HG03175 (cell line): ENCODE measurements around the gene HOXD12.

Experiments
- ATAC-seq: cut with Tn5 transposase; IDR thresholded peaks from one replicate; pipeline ENCODE4 v1.9.1; 2021; ENCODE audit warnings: mild to moderate bottlenecking, moderate library complexity; ENCODE audit not compliant: unreplicated experiment

The HOXD12 gene

DNA sequence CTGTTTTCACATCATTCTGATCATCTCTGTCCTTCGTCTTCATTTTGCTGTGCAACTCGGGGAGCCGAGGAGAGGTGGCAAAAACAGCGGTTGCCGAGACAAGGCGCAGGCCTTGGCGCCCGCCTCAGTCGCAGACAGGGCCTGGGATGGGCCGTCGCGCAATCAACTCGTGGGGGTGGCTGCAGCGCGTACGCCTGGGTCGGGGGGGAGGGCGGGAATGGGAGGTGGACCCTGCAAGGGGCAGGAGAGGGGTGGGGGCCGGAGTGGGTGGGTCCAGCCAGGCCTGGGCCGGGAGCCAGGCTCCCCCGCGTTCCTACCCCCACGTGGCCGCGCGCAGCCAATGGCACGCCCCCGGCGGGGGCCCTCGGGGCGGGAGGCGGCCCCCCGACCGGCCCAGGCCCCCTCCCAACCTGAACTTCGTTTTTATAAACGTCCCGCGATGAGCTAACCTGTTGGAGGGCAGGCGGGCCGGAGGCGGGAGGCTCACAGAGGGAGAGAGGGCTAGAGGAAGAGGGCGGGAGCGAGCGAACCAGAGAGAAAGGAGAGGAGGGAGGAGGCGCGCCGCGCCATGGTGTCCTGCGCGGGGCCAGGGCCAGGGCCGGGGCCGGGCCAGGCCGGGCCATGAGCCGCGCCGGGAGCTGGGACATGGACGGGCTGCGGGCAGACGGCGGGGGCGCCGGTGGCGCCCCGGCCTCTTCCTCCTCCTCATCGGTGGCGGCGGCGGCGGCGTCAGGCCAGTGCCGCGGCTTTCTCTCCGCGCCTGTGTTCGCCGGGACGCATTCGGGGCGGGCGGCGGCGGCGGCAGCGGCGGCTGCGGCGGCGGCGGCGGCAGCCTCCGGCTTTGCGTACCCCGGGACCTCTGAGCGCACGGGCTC is 7.1 kb upstream of the HOXD12 start, which contains the start of gene HOXD13:
Gene HOXD13, plus strand, starts transcription at position 452 of the 875 bp plus-strand sequence. Its CDS starts 170 bp downstream, at position 622.
- no peak for ATAC-seq

DNA sequence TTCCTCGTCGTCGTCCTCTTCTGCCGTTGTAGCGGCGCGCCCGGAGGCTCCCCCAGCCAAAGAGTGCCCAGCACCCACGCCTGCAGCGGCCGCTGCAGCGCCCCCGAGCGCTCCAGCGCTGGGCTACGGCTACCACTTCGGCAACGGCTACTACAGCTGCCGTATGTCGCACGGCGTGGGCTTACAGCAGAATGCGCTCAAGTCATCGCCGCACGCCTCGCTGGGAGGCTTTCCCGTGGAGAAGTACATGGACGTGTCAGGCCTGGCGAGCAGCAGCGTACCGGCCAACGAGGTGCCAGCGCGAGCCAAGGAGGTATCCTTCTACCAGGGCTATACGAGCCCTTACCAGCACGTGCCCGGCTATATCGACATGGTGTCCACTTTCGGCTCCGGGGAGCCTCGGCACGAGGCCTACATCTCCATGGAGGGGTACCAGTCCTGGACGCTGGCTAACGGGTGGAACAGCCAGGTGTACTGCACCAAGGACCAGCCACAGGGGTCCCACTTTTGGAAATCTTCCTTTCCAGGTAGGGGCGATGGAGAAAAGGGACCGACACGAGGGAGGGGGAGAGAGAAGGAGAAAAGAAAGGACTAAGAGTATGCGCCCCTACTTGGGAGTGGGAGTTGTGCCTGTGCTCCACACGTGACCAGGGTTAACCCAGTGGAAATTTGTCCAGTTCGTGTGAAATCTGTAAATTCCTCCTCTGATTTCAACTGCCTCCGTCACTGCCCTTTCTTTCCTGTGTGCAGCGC is 6.3 kb upstream of the HOXD12 start:
- ATAC-seq: no peak

DNA sequence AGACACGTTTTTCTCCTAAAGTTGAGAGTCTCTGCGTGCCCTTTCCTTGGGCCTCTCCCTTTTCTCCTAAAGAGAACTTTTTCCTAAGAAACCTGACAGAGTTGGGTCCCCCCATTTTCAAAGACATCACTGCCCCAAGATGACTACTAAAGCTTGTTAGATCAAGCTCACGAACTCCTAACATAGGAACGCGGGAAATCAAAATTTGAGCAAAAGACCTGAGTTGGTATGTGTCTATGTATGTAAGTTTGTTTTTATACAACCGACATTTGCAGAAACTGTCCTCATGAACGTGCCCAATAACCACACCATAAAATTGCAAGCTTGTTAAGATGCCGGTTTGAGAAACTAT is 5.7 kb upstream of the HOXD12 start:
- no peak for ATAC-seq

DNA sequence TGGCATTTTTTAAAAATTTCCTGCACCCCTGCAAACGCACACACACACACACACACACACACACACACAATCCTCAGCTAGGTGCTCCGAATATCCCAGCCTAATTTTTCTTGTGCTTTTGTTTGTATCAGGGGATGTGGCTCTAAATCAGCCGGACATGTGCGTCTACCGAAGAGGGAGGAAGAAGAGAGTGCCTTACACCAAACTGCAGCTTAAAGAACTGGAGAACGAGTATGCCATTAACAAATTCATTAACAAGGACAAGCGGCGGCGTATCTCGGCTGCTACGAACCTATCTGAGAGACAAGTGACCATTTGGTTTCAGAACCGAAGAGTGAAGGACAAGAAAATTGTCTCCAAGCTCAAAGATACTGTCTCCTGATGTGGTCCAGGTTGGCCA is 5.2 kb upstream of the HOXD12 start:
- no peak for ATAC-seq

DNA sequence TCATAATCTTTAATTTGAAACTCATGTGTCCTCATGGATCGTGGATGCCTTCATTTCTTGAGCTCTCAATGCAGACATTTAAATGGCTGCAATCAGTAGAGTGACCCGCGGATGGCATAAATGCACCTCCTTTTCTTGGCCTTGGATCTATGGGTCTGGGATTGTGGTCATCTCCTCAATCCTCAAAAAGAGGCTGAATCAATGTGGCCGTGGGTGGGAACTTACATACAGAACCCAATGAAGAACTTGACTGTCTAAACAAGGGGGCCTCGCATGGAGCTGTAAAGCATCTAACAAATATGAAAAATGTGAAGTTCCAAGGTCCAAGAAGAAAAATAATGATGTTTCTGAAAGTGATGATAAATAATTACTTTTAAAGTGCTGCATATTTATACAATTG is 4.2 kb upstream of the HOXD12 start:
- ATAC-seq: no peak

DNA sequence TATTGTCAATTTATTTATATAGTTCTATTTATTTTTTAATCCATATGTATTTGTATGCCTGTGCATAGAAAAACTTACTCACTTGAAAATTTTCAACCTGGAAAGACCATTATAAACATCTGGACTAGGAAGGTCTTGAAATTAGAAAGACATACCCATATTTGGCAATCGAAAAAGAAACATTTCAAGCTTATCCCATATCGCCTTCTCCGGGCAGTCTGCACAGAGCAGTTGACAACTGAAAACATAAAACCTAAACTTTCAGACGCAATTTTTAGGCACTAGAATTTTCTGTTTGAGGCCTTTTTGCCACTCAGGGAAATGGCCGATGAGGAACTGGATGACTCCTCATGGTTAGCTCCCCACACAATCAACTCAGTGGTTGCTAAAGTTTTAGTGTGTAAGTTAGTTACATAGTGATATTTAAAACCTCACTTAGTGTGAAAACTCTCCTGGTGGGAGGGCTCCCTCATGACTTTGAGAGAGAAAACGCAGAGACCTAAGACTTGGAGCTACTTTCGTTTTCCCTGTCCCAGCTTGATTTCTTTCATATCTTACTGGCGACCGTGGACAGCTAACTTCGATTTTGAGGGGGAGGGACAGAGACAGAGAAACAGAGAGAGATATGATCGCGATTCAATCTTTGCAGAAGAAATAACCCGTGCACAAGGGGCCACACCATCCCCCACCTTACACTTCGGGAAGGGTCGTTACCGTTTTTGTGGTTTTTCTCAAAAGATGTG is 3.2 kb upstream of the HOXD12 start:
- ATAC-seq: no peak

DNA sequence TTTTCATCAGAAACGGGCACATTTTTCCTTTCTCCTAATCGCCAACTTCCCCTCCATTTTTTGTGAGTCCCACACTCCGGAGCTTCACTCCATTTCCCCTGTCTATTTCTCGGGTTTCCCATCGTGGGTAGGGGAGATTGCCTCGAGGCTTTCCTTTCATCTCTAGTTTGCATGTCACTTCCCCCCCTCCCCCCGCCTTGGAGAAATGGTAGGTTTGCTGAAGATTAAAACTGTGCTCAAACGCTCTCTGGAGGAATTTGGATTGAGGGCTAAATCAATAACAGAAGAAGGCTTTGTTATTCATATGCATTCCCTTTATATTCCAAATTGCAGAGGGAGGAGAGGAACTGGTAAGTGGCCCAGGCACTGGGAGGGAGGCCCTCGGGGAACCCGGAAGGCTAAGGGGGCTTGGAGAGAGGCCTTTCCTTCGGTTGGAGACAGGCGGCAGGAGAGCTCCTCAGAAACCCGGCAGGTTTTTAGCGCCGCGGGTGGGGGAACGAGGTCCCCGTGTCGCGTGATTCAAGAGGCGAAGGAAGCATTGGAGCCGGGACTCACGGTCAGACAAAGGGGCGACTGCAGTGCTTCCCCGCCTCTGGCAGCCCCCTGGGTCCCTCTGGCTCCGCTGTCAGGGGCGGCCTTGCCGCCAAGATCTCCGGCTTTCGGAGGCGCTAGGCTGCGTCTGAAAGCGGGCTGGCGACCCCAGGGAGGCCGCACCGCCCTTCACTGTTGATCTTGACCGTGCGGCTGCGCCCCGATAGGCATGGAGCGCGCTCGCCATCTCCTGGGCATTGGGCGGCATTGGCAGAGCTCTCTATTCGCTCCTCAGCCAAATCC is 2.4 kb upstream of the HOXD12 start:
- ATAC-seq: peak; percentile 79

DNA sequence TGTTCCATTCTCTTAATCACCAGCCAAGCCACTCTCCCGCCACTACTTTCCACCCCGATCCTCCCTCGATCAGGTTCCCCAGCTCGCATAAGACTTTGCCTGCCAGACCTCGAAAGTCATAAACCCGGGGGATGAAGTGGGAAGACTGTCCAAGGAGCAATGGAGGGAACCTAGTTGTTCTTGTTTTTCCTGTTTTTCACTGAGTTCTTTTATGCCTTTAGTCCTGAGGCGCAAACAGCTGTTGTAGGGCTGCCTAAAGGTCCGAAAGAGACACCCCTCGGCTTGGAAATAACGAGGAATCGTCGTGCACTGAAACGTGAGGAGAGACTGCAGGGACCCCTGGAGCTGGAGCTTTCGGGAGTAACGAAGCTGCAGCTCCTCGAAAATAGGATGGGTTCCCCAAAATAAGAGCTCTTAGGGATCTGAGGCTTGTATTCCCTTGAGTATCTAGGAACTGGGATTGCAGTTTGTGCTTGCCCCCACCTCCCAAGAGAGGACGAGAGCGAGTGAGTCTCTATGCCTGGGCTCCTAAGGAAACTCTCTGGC is 1.7 kb upstream of the HOXD12 start:
- no peak for ATAC-seq

DNA sequence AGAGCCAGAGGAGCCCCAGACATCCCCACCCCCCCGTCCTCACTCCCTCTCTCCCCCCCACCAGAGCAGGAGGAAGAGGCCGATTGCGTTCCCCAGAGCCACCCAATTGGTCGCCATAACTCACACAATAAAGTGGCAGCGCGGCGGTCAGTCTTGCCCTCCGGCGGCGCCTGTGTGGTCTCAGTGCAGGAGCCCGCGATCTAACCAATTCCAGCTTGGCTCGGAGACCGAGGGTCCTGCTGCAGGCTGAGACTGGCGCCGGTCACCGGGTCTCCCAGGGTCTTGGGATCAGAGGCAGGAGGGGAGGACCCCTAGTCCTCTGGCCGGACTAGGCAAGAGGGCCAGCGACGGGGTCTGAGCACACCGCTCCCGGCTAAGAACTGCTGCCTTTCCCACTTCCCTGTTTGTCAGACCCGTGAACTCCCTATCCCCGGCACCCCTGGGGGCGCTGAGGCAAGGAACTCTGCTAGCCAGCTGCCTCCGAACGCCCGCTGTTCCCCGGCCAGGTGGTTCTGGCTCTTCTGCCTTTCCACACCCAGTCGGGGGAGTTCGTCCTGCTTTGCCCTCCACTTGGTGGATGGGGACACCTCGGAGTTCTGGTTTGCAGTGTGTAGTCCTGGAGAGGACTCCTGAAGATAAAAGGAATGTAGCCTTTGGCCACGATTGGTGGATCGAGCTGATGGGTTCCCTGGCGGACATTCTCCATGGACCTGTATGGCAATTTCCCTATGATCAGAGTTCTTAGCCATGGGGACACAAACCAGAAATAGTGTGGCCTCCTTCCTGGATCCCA is 1.0 kb upstream of the HOXD12 start:
- no peak for ATAC-seq

DNA sequence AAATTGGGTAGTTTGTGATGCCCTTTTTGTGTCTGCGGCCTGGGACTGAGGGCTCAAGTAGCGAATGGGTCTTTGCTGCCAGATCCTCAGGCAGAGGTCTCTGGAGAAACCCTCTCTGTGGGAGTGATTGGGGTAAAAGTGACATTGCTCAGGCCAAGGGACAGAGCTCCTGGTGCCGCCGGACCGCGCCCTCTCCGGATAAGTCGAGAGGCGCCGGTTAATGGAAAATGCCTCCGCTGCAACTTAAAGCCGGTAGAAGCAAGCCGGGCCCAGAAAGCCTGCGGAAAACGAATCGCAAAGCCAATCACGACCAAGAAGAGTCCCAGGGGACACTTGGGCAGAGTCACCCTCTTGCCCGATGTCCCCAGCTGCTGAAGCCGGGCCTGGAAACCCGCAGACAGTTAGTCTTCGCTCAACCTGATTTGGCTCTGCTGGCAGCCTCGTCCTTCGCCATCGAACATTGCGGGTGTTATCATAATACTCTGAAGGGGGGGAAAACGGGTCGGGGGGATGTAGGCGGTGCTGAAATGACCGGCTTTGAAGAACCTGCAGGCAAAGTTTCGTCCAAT is 352 bp upstream of the HOXD12 start:
- ATAC-seq: no peak

DNA sequence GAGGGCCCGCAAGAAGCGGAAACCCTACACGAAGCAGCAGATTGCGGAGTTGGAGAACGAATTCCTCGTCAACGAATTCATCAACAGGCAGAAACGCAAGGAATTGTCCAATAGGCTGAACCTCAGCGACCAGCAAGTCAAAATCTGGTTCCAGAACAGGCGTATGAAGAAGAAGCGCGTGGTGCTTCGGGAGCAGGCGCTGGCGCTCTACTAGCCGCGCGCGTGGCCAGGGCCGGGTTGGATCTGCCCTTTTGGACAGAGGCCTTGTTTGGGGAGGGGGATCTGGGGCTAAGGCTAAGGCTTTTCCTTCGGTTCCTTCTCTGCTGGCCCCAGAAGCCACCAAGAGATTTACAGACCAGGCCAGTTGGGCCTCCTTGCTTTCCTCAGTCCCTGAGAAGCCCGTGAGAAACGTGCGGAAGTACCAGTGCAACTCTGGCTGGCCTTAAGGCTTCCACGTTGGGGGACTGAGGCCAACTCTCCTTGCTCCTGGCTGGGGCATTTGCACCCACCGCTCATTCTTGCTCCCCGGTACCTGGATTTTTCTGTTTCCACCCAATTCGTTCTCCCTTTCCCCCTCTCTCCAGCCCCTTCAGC is 1.0 kb downstream of the HOXD12 start:
- ATAC-seq: no peak

DNA sequence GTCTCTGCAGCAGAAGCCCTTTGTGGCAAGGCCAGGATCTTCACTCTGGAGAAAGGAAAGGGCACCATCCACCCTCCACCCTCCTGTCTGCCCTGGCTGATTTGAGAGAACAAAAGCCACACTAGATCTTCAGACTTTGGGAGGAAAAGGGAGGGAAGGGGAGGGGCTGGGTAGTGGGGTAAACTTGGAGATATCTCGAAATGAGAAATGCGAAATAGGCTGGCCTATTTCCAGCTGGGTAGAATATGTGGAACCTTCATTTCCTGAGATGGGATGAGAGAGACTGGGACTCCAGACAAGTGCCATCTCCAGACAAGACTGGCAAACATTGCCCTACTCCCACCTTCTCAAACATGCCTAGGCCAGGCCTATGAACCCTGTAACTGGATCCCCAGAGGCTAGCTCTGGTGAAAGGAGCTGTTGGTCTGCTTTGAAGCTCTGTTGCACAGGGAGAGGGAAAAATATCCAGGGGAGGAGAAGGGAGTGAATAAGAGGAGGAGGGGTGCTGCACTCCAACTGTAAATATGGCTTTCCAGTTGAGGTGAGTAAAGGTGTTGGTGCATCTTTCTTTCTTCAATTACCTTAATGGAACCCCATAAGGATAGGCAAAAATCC is 1.7 kb downstream of the HOXD12 start:
- ATAC-seq: no peak

DNA sequence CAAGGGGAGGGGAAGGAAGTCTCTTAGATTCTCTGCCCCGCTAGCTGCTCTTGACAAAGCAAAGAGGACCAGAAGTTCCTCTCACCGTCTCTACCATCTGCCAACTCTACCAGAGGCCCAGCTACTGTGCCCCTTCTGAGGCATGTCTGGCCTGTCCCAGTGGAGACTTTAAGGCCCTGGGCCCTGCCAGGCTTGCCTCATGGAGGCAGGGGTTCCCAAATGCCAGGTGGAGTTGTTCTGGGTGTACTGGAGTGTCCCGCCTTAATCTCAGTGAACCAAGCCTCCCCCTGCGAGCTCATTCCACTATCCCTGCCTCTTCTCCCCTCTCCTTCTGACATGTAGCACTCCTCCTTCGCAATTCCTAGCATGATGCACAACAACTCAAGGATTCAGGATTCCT is 2.2 kb downstream of the HOXD12 start:
- ATAC-seq: no peak

DNA sequence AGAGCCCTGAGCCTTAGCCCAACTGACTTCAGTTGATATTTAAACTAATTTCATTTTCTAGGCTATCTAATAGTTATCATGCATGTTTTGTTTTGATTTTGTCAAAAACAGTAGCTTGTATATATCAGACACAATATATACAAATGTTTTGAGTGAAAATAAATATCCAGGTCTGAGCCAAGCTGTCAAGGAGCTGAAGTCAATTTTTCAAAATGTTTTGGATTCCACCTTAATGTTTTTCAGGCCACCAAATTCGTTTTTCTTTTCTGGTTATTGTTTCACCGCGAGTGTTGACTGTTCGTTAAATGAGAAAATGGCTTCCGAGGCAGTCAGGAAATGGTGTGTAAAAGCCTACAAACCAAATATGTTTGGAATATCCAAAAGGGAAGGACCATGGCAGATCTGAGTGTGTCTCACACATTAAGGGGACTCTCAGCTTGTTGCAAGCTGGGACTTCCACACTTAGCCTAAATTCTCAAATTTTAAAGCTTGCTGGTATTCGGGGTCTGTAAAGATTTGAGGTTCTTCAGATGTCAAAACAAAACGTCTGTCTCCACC is 2.8 kb downstream of the HOXD12 start:
- no peak for ATAC-seq

DNA sequence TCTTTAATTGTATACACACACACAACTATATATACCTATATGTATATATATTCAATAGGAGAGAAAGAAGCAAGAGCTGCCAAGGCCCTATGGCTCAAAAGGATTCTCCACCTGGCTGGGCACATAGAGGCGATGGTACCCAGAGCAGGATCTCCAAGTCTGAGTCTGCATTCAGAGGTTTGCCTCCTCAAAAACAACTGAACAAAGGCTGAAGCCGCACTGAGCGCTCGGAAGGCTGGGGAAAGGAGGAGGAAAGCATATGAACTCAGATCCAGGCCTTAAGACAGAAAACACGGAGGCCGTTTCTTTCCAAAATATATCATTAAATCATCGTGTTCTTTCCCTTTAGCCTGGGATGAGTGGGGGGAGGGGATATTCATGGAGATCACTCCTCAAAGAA is 3.6 kb downstream of the HOXD12 start:
- ATAC-seq: no peak

DNA sequence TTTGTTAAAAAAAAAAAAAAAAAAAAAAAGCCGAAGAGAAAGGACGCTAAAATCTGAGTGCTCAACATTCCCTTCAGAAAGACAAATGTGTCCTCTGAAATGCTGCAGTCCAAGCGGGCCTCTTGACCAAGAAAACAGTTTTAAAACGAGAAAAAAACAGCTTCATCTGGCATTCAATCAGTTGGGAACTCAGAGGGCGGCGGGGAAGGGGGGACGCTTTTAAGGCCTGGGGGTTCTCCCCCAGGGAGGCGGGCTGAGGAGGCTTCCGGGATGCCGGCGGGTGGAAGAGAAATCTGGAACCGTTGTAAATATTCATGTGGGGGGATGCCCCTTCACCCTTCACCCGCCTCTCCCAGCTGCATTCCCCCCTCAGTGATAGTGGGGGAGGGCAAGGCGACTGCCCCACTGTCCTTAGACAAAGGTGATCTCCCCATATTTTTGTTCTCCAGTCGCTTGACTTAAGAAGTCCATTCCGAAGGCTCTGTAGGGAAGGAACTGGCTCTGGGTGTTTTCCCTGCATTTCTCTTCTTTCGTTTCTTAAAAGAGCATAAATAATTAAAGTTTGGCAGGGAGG is 4.2 kb downstream of the HOXD12 start:
- ATAC-seq: no peak

DNA sequence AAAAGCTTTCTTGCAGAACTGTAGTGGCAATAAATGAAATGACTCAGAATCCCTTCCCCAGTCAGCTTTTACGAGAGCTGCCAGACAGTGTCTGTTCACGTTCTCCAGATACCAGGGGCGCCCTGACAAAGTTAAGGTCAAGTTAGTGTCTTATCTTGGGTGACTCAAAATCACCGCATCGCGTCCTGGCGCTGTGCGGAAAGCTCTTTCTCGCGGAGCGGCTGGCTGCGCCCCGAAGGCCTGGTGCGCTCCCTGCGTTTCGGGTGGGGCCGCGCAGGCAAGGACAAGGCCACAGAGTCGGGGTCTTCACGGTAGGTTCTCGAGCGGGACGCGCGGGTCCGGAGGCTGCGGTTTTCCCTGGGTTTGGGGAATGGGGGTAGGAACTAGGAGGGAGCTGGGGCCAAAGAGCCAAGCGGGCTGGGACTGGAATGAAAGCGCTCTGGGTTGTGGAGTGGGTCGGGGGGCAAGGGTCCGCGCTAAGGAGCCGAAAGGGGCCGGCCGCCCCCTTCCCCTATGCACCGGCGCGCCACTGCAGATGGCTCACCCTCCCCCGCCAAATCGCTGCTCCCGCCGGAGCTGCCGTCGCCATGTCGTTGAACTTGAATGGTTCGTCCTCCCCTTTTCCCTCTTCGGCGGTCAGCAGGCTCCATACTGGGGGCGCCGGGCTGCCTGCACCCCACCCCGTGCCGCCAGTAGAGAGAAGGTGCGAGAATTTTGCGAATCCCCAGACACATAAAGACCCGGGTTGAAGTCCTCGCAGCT is 4.9 kb downstream of the HOXD12 start:
- ATAC-seq: no peak
